PC-3 (cell line): ENCODE data around the gene N4BP2L2. TPM values are rescaled to one million over a fixed set of nuclear protein-coding genes. Genes with fewer than 3 reads are reported as not detected.

ENCODE experiments used
- ATAC-seq: fragments of 200-7000 bp; cut with Tn5 transposase; 2 replicates; pipeline ENCODE4 v1.9.1; 2020; ENCODE audit warnings: mild to moderate bottlenecking, moderate library complexity
- BruUV-seq: library from RNA; stranded (reverse); fragments of 400-500 nt; replicated peaks from 2 replicates; lab custom pipeline; 2021; lab: Mats Ljungman, UMichigan
- CTCF ChIA-PET: fragments of 300-600 bp; sonication (Branson Sonifier 250); formaldehyde crosslinking; loops from one replicate; lab custom pipeline; 2022; ENCODE audit warnings: antibody characterized with exemption; lab: Charles Lee
- POLR2A ChIA-PET: fragments of 300-600 bp; sonication (Branson Sonifier 250); formaldehyde crosslinking; loops from one replicate; lab custom pipeline; 2022; ENCODE audit warnings: antibody characterized with exemption; ENCODE audit not compliant: unreplicated experiment; lab: Charles Lee
- DNase-seq: peaks from one replicate; pipeline ENCODE4 v3.0.0-alpha.2; 2015
- H2AFZ ChIP-seq: fragments of 300-600 bp; sonication (generic); 2 replicates; pipeline ENCODE4 v1.6.0; 2016; ENCODE audit warnings: antibody characterized with exemption, low read length
- H3F3A ChIP-seq: fragments of 300-600 bp; sonication (generic); one replicate; pipeline ENCODE4 v1.6.0; 2017; ENCODE audit warnings: antibody characterized with exemption, low read length, control low read depth, mild to moderate bottlenecking; ENCODE audit not compliant: unreplicated experiment
- H3K27ac ChIP-seq: fragments of 300-600 bp; sonication (generic); 2 replicates; pipeline ENCODE4 v1.5.1; 2016; ENCODE audit warnings: mild to moderate bottlenecking, low read length
- H3K27me3 ChIP-seq: fragments of 300-600 bp; sonication (generic); 2 replicates; pipeline ENCODE4 v1.6.1; 2016; ENCODE audit warnings: low read length, mixed read lengths
- H3K36me3 ChIP-seq: fragments of 300-600 bp; sonication (generic); 2 replicates; pipeline ENCODE4 v1.6.1; 2016; ENCODE audit warnings: low read depth, mixed run types, low read length, mixed read lengths
- H3K4me1 ChIP-seq: fragments of 300-600 bp; sonication (generic); 2 replicates; pipeline ENCODE4 v1.5.1; 2016; ENCODE audit warnings: low read length; ENCODE audit not compliant: insufficient read depth
- H3K4me2 ChIP-seq: fragments of 300-600 bp; sonication (generic); 2 replicates; pipeline ENCODE4 v1.6.0; 2016; ENCODE audit warnings: low read length
- H3K4me3 ChIP-seq: fragments of 300-600 bp; sonication (generic); 2 replicates; pipeline ENCODE4 v1.5.1; 2016; ENCODE audit warnings: mild to moderate bottlenecking, low read length, mixed read lengths
- H3K79me2 ChIP-seq: fragments of 300-600 bp; sonication (generic); 2 replicates; pipeline ENCODE4 v1.6.1; 2017; ENCODE audit warnings: low read length, mixed read lengths
- H3K9ac ChIP-seq: fragments of 300-600 bp; sonication (generic); 2 replicates; pipeline ENCODE4 v1.6.0; 2016; ENCODE audit warnings: mild to moderate bottlenecking, low read length
- H3K9me2 ChIP-seq: fragments of 300-600 bp; sonication (generic); replicated peaks from 2 replicates; pipeline ENCODE4 v1.6.1; 2016; ENCODE audit warnings: mixed run types, low read length, mixed read lengths
- H3K9me3 ChIP-seq: fragments of 300-600 bp; sonication (generic); 2 replicates; pipeline ENCODE4 v1.6.1; 2016; ENCODE audit warnings: low read length, mixed read lengths
- H4K20me1 ChIP-seq: fragments of 300-600 bp; sonication (generic); 2 replicates; pipeline ENCODE4 v1.6.1; 2016; ENCODE audit warnings: low read length, mixed read lengths
- EZH2 ChIP-seq: fragments of 300-600 bp; sonication (generic); IDR thresholded peaks from one replicate; pipeline ENCODE4 v1.6.1; 2017; ENCODE audit warnings: antibody characterized with exemption, mild to moderate bottlenecking, low read length; ENCODE audit not compliant: unreplicated experiment
- EZH2phosphoT487 ChIP-seq: fragments of 300-600 bp; sonication (generic); IDR thresholded peaks from 2 replicates; pipeline ENCODE4 v1.6.1; 2018; ENCODE audit warnings: mild to moderate bottlenecking, antibody characterized with exemption, low read length, borderline replicate concordance
- intact Hi-C: fragments of 100-400 bp; cut with micrococcal nuclease; formaldehyde crosslinking; loops from 2 replicates; pipeline ENCODE4 v1.9.0; 2023
- total RNA-seq: library from RNA; depleted of rRNA; stranded (reverse); fragments of >200 nt; gene quantifications from 2 replicates; pipeline ENCODE4 v1.2.3, GENCODE V29; 2014
- TF ChIP-seq, protein P1 (sequence below): fragments of 300-600 bp; sonication (generic); conservative IDR thresholded peaks from 2 replicates; pipeline ENCODE4 v1.5.1; 2017; ENCODE audit warnings: antibody characterized with exemption, low read depth, mild to moderate bottlenecking, low read length

The N4BP2L2 gene
- total RNA-seq, 1 experiment from 2014 or later, result 51.4 TPM

DNA sequence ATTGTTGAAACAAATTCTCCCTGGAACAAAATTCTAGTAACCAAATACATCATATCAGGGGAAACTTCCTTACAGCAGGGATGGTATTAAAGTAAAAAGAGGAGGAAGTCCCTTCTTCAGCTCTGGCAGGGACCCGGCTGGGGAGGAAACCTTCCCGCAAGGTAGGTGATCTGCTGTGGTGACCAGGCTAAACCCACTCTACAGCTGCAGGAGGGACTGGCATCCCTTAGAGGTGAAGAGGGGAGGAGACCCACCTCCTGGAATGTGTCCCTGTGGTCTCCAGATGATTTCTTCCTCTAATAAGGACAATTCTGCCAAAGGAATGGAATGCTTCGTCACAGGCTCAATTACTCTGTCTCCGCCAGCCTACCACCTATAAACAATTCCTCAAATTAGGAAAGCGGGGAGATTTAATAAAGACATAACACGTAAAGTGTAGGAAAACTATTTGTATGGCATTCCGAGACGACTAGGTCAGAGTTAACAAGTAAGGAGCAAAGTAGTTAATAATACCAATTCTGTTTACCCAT, 47.0 kb upstream of the N4BP2L2 start:
- TSS peak; percentile 29 for BruUV-seq
- peak overlapping the region; percentile 30 for H3K9ac ChIP-seq
- POLR2A ChIA-PET, result no interaction called here

DNA sequence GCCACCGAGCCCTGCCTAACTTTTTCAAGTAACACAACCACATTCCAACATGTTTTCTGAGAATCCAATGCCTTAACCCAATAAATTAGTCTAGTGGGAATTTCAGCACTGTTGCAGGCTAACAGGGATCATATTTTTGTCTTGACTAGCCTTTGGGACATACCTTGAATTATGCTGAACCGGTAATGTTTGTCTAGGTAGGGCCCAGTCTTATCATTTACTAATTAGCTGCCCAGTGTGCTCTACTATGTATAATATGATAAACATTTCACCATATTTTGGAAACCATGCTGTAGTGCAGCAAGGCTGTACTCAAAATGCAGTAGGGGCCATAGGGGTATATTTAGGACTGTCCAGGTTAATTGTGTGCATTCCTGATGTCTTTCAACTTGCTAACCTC, 44.4 kb upstream of the N4BP2L2 start:
- CTCF ChIA-PET, result no interaction called here
- Histone ChIP-seq H4K20me1 (peaks cover 6% of the 10 kb centered on the region; the same call in 1 of the 2 replicates), H3K9ac (no peak overlapping the region), H3F3A (no peaks in the 10 kb centered on the region), H3K9me3 (no peaks in the 10 kb centered on the region), H3K27me3 (no peaks in the 10 kb centered on the region), H3K9me2 (no peaks in the 10 kb centered on the region), H2AFZ (no peak overlapping the region), H3K4me2 (no peak overlapping the region), H3K79me2 (peaks cover 9% of the 10 kb centered on the region), H3K4me3 (no peak overlapping the region), H3K36me3 (no peaks in the 10 kb centered on the region), H3K27ac (no peak overlapping the region), H3K4me1 (peaks cover 4% of the 10 kb centered on the region; the same call in 1 of the 2 replicates)
- BruUV-seq, result no TSS peak
- intact Hi-C loops, result loop anchor here (10.0 kb wide), 3 partner anchors 332 to 1142 kb away; partner anchors contain the start of gene STARD13
- DNase-seq (no peak), ATAC-seq (no peak)
- TF ChIP-seq, protein P1, sequence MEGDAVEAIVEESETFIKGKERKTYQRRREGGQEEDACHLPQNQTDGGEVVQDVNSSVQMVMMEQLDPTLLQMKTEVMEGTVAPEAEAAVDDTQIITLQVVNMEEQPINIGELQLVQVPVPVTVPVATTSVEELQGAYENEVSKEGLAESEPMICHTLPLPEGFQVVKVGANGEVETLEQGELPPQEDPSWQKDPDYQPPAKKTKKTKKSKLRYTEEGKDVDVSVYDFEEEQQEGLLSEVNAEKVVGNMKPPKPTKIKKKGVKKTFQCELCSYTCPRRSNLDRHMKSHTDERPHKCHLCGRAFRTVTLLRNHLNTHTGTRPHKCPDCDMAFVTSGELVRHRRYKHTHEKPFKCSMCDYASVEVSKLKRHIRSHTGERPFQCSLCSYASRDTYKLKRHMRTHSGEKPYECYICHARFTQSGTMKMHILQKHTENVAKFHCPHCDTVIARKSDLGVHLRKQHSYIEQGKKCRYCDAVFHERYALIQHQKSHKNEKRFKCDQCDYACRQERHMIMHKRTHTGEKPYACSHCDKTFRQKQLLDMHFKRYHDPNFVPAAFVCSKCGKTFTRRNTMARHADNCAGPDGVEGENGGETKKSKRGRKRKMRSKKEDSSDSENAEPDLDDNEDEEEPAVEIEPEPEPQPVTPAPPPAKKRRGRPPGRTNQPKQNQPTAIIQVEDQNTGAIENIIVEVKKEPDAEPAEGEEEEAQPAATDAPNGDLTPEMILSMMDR, result no peak
- TF ChIP-seq EZH2 (no peak), EZH2phosphoT487 (no peak)
- POLR2A ChIA-PET, result no interaction called here

More for the DNA sequence above, 47.0 kb upstream of the N4BP2L2 start:
- H3K9me2 ChIP-seq, result no peaks in the 10 kb centered on the region
- H3K27me3 ChIP-seq, result no peaks in the 10 kb centered on the region
- no peaks in the 10 kb centered on the region for H3K36me3 ChIP-seq
- DNase-seq (peak; percentile 3), ATAC-seq (no peak)
- H4K20me1 ChIP-seq, result peaks cover 31% of the 10 kb centered on the region
- H3K27ac ChIP-seq, result no peak overlapping the region
- TF ChIP-seq EZH2, result no peak
- TF ChIP-seq, protein P1, result no peak
- no peak for TF ChIP-seq EZH2phosphoT487
- no peaks in the 10 kb centered on the region for H3F3A ChIP-seq
- H3K4me1 ChIP-seq, result peaks cover 23% of the 10 kb centered on the region
- peaks cover 36% of the 10 kb centered on the region for H3K79me2 ChIP-seq
- peak overlapping the region; percentile 87 for H2AFZ ChIP-seq
- CTCF ChIA-PET, result interaction anchor here (0.6 to 1.1 kb wide), 7 partner anchors 54 to 763 kb away, joined by 3 to 24 read pairs (median 4); no protein-coding TSS in a partner anchor
- H3K9me3 ChIP-seq, result no peaks in the 10 kb centered on the region
- intact Hi-C loops, result loop anchor here (1.0 to 10.0 kb wide), 5 partner anchors 54 to 1139 kb away; partner anchors contain the start of gene STARD13
- peak overlapping the region; percentile 64 for H3K4me3 ChIP-seq
- peak overlapping the region; percentile 79 for H3K4me2 ChIP-seq

DNA sequence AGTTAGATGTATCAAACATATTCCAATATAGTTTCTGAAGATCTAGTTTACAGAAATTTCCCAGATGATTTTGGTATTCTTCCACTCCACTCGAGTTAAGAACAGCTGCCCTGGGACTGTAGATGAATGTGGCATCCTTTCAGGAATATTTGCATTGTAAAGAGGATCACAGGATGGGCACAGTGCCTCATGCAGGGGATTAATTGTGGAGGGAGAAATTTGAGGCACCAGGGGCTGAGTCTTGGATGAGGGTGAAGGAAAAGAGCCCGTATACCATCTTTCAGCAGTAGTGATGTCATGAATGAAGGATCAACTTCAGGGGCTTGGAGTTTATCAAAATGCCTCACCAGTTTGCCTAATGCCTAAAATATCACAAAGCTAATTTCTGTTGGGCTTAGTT, 43.7 kb upstream of the N4BP2L2 start:
- ChIA-PET CTCF (no interaction called here), POLR2A (no interaction called here)
- Histone ChIP-seq H3K36me3 (no peaks in the 10 kb centered on the region), H4K20me1 (no peaks in the 10 kb centered on the region), H3K79me2 (peaks cover 2% of the 10 kb centered on the region), H3K9me2 (no peaks in the 10 kb centered on the region), H2AFZ (no peak overlapping the region), H3K27me3 (no peaks in the 10 kb centered on the region), H3K4me1 (peaks cover 4% of the 10 kb centered on the region; the same call in 1 of the 2 replicates), H3K4me2 (no peak overlapping the region), H3K4me3 (no peak overlapping the region), H3K27ac (no peak overlapping the region), H3K9me3 (no peaks in the 10 kb centered on the region), H3F3A (no peaks in the 10 kb centered on the region), H3K9ac (no peak overlapping the region)
- no peak for ATAC-seq
- intact Hi-C loops, result loop anchor here (10.0 kb wide), 3 partner anchors 333 to 1143 kb away; partner anchors contain the start of gene STARD13
- BruUV-seq, result no TSS peak
- TF ChIP-seq EZH2phosphoT487, result no peak
- TF ChIP-seq EZH2, result no peak
- TF ChIP-seq, protein P1, result no peak
- DNase-seq, result no peak
